ENCODE data around the gene MAPT.

DNA sequence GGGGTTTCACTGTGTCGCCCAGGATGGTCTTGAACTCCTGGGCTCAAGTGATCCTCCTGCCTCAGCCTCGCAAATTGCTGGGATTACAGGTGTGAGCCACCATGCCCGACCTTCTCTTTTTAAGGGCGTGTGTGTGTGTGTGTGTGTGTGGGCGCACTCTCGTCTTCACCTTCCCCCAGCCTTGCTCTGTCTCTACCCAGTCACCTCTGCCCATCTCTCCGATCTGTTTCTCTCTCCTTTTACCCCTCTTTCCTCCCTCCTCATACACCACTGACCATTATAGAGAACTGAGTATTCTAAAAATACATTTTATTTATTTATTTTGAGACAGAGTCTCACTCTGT, 108.6 kb downstream of the MAPT start:
- TF ChIP-seq, protein P1, sequence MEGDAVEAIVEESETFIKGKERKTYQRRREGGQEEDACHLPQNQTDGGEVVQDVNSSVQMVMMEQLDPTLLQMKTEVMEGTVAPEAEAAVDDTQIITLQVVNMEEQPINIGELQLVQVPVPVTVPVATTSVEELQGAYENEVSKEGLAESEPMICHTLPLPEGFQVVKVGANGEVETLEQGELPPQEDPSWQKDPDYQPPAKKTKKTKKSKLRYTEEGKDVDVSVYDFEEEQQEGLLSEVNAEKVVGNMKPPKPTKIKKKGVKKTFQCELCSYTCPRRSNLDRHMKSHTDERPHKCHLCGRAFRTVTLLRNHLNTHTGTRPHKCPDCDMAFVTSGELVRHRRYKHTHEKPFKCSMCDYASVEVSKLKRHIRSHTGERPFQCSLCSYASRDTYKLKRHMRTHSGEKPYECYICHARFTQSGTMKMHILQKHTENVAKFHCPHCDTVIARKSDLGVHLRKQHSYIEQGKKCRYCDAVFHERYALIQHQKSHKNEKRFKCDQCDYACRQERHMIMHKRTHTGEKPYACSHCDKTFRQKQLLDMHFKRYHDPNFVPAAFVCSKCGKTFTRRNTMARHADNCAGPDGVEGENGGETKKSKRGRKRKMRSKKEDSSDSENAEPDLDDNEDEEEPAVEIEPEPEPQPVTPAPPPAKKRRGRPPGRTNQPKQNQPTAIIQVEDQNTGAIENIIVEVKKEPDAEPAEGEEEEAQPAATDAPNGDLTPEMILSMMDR (conservative IDR thresholded peaks at IDR 0.05; ENCODE audit: low read depth, low read length), result no peak
- no peak for TF ChIP-seq EZH2 (IDR thresholded peaks at IDR 0.05; ENCODE audit: borderline replicate concordance, low read depth, low read length, poor library complexity, severe bottlenecking)

Data from A673 (cell line).